HG03520 (cell line): Measurements from ENCODE around the gene GLRA3.
"Not testable (repeated sequence)": the region's sequence is repeated elsewhere in the genome, so short reads cannot be mapped to it uniquely, and the experiment has no call there.

Experiments
- ATAC-seq: cut with Tn5 transposase; IDR thresholded peaks from one replicate; pipeline ENCODE4 v1.9.1; 2021; ENCODE audit warnings: mild to moderate bottlenecking, moderate library complexity; ENCODE audit not compliant: unreplicated experiment

The GLRA3 gene

DNA sequence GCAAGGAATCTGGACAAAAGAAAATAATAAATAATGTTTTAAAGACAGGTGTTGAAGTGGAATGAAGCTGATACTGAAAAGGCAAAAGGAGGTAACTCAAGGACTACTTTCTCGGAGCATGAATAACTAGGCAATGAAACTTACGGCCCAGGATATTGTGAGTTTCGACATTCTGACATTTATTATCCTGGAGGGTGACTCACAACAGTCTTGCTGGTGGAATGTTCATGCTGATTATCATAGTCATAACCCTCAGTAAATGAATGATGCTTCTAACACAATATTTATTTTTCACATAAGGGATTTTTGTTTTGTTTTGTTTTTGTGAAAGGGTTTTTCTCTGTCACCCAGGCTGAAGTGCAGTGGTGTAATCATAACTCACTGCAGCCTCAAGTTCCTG is 159.8 kb downstream of the GLRA3 start:
- no peak for ATAC-seq

DNA sequence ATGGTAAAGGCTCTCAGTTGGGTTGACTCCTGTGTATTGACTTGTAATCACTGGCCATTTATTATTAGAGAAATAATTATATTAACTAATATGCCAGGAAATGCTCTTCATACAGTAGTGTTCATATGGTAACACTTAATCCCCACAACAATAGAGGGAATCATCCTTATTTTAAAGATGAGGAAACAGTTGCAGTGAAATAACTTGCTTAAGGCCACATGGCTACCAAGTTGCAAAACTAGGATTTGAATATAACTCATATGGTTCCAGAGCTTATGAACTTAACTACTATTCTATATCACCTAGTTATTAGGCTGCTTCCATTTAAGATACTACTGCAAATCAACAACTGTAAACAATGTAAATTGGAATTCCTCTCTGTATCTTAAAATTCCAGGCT is 163.2 kb downstream of the GLRA3 start:
- no peak for ATAC-seq

GRCh38 chr4:174663216-174663615 is 165.8 kb downstream of the GLRA3 start:
- ATAC-seq, result no peak

DNA sequence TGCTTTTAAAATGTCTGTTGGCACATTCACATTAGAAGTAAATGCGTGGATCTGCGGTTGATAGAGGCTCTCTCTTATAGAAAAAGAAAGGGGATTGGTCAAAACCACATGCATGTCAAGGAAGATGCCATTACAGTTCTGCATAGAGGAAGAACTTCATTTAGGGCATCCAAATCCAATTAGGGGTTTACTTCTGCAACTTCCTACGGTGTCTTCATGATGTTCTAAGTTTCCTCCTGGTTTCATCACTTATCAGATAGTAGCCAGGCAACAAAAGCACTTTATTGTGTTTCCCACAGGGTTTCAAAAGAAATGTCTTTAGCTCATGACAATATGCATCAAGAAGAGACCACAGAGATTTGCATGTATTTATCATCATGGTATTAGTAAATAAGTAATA is 170.8 kb downstream of the GLRA3 start:
- no peak for ATAC-seq

DNA sequence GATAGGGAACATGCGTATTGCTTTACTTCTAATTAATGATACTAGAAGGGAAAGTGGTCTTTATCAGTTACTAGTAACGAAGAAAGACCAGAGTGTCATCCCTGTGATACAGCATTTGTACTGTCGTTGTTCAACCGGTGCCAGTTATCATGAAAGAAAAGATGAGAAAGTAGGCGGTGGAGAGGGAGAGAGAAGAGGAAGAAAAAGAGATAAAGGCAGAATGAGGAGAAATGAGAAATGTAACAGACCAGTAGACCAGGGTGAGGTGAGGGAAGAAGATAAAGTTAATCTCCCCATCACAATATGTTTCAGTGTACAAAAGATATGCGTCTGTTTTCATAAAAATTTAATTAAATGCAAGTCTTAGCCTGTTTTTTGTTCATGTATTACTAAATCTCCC is 171.6 kb downstream of the GLRA3 start:
- ATAC-seq, result no peak

- no peak for ATAC-seq
These were observed 174.4 kb downstream of the GLRA3 start for GRCh38 chr4:174654634-174655033.

DNA sequence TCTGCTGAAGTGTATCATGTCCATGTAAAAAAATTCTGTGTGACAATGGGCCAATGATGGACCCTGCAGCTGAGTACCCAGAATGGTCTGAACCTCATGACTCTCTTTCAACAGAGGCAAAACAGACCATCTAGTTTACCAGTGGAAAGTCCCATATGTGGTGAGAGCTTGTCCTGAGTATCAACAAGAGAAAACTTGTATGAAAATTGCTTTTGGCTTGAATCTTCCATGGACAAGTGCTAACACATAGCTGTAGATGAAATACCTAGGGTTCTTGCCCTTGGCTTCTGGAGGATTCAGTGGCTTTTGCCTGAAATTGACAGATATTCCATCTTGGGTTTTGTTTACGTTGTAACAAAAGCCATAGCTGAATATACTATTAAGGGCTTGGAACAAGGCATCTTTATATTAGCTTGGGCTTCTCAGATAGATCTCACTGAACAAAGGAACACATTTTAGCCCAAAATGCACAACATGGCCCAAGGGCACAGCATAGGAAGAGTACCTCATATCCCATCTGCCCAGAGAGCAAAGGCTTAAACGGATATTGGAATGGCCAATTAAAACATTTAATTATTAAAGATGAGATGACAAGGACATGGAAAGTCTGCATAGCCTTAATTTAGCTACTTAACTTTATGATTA is 178.2 kb downstream of the GLRA3 start:
- ATAC-seq, result no peak

DNA sequence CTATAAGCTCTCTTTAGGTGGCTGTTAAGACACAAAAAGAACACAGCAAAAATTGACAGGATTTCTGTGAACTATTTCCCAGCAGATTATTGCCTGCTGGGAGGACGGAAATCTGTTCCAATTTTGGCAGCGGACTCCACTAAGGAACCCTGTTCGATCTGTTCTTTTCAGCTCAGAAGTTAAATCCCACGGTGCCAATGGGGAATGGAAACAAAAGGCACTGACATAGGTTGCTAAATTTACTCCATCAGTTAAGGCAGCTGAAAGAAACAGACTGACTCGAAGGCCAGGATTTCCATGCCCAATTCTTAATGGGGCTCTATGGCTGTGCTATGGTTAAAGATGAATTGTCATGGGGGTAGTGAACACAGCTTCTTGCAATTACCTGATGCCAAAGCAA is 180.2 kb downstream of the GLRA3 start:
- no peak for ATAC-seq

GRCh38 chr4:174646326-174646725 is 182.7 kb downstream of the GLRA3 start:
- ATAC-seq, result no peak

DNA sequence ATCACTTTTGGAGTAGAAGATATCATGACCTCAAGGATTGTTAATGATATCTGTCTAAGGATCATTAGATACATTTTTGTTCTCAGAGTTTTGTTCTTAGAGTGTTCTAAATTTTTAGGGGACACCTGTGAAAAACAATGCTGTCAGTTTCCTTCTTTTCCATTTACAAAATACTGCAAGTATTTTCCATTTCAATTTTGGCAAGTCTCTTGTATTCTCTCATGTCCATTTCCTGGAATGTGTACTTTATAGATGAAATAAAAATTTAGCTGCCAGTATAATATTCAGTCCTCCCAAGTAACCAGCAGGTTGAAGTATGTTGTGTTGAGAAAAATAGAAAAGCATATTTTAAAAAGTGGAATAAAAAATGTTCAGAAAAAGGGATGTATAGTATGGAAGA is 188.9 kb downstream of the GLRA3 start:
- no peak for ATAC-seq

DNA sequence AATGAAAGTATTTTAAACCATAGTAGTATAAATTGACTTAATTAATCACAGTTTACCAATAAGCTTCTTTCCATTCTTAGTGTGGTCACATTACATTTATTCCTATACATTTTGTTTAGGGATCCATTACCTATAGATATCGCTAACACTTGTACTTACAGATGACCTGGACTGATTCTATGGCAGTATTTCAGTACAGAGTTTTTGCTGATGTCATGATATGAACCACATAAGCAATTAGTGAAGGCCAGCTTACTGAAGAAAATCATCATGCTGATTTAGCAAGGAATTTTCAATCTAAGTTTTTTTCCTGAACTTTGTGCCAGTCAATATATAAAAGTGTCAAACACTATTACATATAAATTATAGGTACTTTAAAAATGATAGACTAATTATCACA is 193.3 kb downstream of the GLRA3 start:
- no peak for ATAC-seq

- no peak for ATAC-seq
These were observed 195.6 kb downstream of the GLRA3 start for GRCh38 chr4:174633399-174633798.

- peak; percentile 78 for ATAC-seq
These were observed 196.9 kb downstream of the GLRA3 start for GRCh38 chr4:174631901-174632758.

DNA sequence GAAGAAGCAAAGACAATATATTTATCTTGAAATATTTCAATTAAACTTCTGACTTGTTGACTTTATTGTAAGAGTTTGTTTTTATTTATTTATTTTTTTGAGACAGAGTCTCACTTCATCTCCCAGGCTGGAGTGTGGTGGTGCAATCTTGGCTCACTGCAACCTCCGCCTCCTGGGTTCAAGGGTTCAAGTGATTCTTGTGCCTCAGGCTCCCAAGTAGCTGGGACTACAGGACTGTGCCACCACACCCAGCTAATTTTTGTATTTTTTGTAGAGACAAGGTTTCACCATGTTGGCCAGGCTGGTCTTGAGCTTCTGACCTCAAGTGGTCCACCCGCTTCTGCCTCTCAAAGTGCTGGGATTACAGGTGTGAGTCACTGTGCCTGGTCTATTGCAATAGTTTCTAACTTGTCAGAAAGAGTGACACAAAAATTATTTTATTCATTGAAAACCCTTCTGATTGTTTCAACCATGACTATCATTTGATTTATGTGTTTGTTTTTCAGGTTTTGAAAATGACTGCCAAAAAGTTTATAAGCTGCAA is 199.1 kb downstream of the GLRA3 start:
- ATAC-seq, result not testable (repeated sequence)

DNA sequence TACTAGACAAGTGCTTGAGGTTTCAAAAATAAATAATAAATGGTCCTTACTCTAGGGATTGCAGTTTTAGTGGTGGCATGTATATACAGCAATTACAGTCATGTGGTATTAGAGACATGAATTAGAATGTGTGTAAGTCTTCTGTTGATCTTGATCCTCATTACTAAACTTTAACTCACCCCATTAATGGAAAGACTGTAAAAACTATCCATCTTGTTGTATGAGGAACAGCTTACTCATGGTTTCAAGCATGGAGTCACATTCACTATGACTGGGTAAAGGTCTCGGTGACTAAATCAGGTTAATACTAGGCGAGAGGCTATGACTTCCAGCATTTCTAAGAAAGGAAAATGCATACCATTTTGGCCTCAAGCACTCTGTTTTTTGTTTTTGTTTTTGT is 199.8 kb downstream of the GLRA3 start:
- ATAC-seq, result no peak

- ATAC-seq, result no peak
These were observed 200.9 kb downstream of the GLRA3 start for GRCh38 chr4:174628191-174628590.

- ATAC-seq, result no peak
These were observed 201.6 kb downstream of the GLRA3 start for GRCh38 chr4:174627473-174627872.

DNA sequence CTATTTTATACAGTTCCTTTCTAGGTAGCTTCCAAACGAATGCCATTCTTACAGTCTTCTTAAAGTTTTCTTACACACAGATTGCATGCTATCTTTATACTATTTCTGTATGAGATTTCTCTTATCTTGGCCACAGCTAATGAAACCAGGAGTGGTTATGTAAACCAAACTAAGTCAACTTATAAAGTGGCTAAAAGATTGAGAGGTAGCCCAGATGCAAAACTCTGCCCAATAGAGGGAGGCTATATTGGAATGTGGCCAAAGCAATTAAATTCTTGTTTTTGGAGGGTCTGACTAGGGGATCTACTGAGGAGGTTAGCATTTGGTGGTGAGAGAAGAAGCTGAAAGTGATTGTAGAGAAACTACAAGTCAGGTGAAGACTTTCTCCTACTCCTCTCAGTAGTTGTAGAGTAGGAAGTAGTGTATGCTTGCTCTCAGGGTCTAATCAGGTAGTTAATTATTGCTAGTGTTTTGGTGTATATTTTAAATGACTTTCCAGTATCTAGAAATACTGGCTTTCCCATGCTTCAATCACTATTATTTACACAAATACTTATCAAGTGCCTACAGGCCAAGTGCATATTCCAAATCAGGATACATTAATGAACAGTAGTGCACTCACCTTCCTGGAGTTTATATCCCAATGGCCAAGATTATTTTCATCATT is 202.6 kb downstream of the GLRA3 start:
- ATAC-seq, result no peak

DNA sequence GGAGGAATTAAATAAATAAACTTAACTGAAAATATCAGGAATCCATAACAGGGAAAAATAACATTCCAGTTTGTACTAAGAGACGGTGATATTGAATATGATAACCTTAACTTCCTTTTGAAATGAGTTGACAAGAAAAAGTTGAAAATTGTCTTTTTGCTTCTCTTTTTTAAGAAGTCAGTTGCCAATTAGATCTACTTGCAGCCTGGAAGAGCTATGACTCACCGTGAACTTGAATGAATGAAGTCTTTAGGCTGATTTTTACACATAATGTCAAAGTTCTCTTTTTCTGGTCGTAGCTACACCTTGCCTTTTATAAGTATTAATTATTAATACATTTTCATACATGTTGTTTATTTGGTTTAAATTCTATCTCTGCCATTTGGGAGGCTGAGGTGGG is 212.4 kb downstream of the GLRA3 start:
- no peak for ATAC-seq

GRCh38 chr4:174613979-174614378 is 215.1 kb downstream of the GLRA3 start:
- ATAC-seq, result no peak

GRCh38 chr4:174611792-174612191 is 217.3 kb downstream of the GLRA3 start:
- no peak for ATAC-seq

GRCh38 chr4:174607792-174608191 is 221.3 kb downstream of the GLRA3 start:
- ATAC-seq, result no peak
